Activated T-helper 2 cell treated with anti-CD3 and anti-CD28 coated beads, Interferon-gamma antibody, Interleukin-2, Interleukin-4, amounts not matched to agents 10 μg/mL and 5 μg/mL and 100 μg/mL, durations not matched to agents 14 hours and 24 hours and 36 hours (primary cell): ENCODE measurements around the gene ITSN2. TPM values are rescaled to one million over a fixed set of nuclear protein-coding genes. Genes with fewer than 3 reads are reported as not detected.
"Not testable (repeated sequence)": the region's sequence is repeated elsewhere in the genome, so short reads cannot be mapped to it uniquely, and the experiment has no call there.

ENCODE experiments used
- DNase-seq: peaks from one replicate; pipeline ENCODE4 v3.0.0; 2021; ENCODE audit warnings: low spot score
- H3K27ac Mint-ChIP-seq: one replicate; pipeline ENCODE4 v1.8.0; 2021; ENCODE audit warnings: mixed read lengths
- H3K27me3 Mint-ChIP-seq: one replicate; pipeline ENCODE4 v1.8.0; 2021; ENCODE audit warnings: low read depth, mixed read lengths
- H3K36me3 Mint-ChIP-seq: one replicate; pipeline ENCODE4 v1.8.0; 2021; ENCODE audit warnings: low read depth, mixed read lengths
- H3K4me1 Mint-ChIP-seq: one replicate; pipeline ENCODE4 v1.8.0; 2021; ENCODE audit warnings: low read depth, mixed read lengths
- H3K4me3 Mint-ChIP-seq: one replicate; pipeline ENCODE4 v1.8.0; 2021; ENCODE audit warnings: low read depth, mild to moderate bottlenecking, moderate library complexity, mixed read lengths
- H3K9me3 Mint-ChIP-seq: one replicate; pipeline ENCODE4 v1.8.0; 2021; ENCODE audit warnings: mixed read lengths
- intact Hi-C: fragments of 100-400 bp; cut with micrococcal nuclease; formaldehyde crosslinking; loops from one replicate; pipeline ENCODE4 v1.15.1; 2023
- total RNA-seq: library from RNA; stranded (reverse); gene quantifications from 2 replicates; pipeline ENCODE4 v1.2.3, GENCODE V29; 2022

ITSN2 gene
- total RNA-seq, 1 donor from 2014 or later = 53.2 TPM

- DNase-seq = not testable (repeated sequence)
Measured at GRCh38 chr2:24357767-24358166, 2.6 kb downstream of the ITSN2 start.

GRCh38 chr2:24357115-24357514 is 3.2 kb downstream of the ITSN2 start:
- H3K4me3 Mint-ChIP-seq, H3K27me3 Mint-ChIP-seq, H3K36me3 Mint-ChIP-seq, H3K27ac Mint-ChIP-seq, H3K9me3 Mint-ChIP-seq, intact Hi-C loops, DNase-seq: not testable (repeated sequence)
- peaks cover 43% of the 10 kb centered on the region for H3K4me1 Mint-ChIP-seq

More at GRCh38 chr2:24357767-24358166, 2.6 kb downstream of the ITSN2 start:
- H3K4me3 Mint-ChIP-seq, intact Hi-C loops, H3K9me3 Mint-ChIP-seq, H3K36me3 Mint-ChIP-seq, H3K27me3 Mint-ChIP-seq, H3K27ac Mint-ChIP-seq: not testable (repeated sequence)
- peaks cover 39% of the 10 kb centered on the region for H3K4me1 Mint-ChIP-seq

GRCh38 chr2:24354957-24355356 is 5.4 kb downstream of the ITSN2 start:
- Mint-ChIP-seq H3K27ac (no peak overlapping the region), H3K4me1 (peaks cover 48% of the 10 kb centered on the region), H3K9me3 (no peaks in the 10 kb centered on the region), H3K27me3 (no peaks in the 10 kb centered on the region), H3K36me3 (peaks cover 7% of the 10 kb centered on the region), H3K4me3 (no peak overlapping the region)
- no peak for DNase-seq
- intact Hi-C loops = no loop called here

- intact Hi-C loops = no loop called here
- Mint-ChIP-seq H3K9me3 (no peaks in the 10 kb centered on the region), H3K36me3 (peaks cover 7% of the 10 kb centered on the region), H3K27me3 (no peaks in the 10 kb centered on the region), H3K4me1 (peaks cover 51% of the 10 kb centered on the region), H3K4me3 (no peak overlapping the region), H3K27ac (no peak overlapping the region)
- no peak for DNase-seq
Measured at GRCh38 chr2:24354395-24354794, 5.9 kb downstream of the ITSN2 start.

GRCh38 chr2:24353973-24354372 is 6.4 kb downstream of the ITSN2 start:
- intact Hi-C loops = no loop called here
- H3K36me3 Mint-ChIP-seq = peaks cover 7% of the 10 kb centered on the region
- H3K4me3 Mint-ChIP-seq = no peak overlapping the region
- H3K4me1 Mint-ChIP-seq = peaks cover 50% of the 10 kb centered on the region
- H3K27me3 Mint-ChIP-seq = no peaks in the 10 kb centered on the region
- no peak overlapping the region for H3K27ac Mint-ChIP-seq
- H3K9me3 Mint-ChIP-seq = no peaks in the 10 kb centered on the region
- DNase-seq = no peak

GRCh38 chr2:24353364-24353763 is 7.0 kb downstream of the ITSN2 start:
- DNase-seq = no peak
- intact Hi-C loops = no loop called here
- Mint-ChIP-seq H3K36me3 (peaks cover 7% of the 10 kb centered on the region), H3K9me3 (no peaks in the 10 kb centered on the region), H3K4me3 (no peak overlapping the region), H3K27ac (no peak overlapping the region), H3K27me3 (no peaks in the 10 kb centered on the region), H3K4me1 (peaks cover 46% of the 10 kb centered on the region)

- intact Hi-C loops = no loop called here
- no peak for DNase-seq
- no peak overlapping the region for H3K4me3 Mint-ChIP-seq
- peaks cover 42% of the 10 kb centered on the region for H3K4me1 Mint-ChIP-seq
- H3K9me3 Mint-ChIP-seq = no peaks in the 10 kb centered on the region
- no peak overlapping the region for H3K27ac Mint-ChIP-seq
- H3K36me3 Mint-ChIP-seq = peaks cover 7% of the 10 kb centered on the region
- H3K27me3 Mint-ChIP-seq = no peaks in the 10 kb centered on the region
Measured at GRCh38 chr2:24352664-24353063, 7.7 kb downstream of the ITSN2 start.

GRCh38 chr2:24351981-24352380 is 8.4 kb downstream of the ITSN2 start:
- Mint-ChIP-seq H3K27ac (no peak overlapping the region), H3K4me1 (peaks cover 40% of the 10 kb centered on the region), H3K4me3 (no peak overlapping the region), H3K27me3 (no peaks in the 10 kb centered on the region), H3K36me3 (peaks cover 3% of the 10 kb centered on the region), H3K9me3 (no peaks in the 10 kb centered on the region)
- intact Hi-C loops = no loop called here
- DNase-seq = no peak

- Mint-ChIP-seq H3K9me3 (no peaks in the 10 kb centered on the region), H3K36me3 (no peaks in the 10 kb centered on the region), H3K27me3 (no peaks in the 10 kb centered on the region), H3K27ac (no peak overlapping the region), H3K4me1 (peaks cover 38% of the 10 kb centered on the region), H3K4me3 (no peak overlapping the region)
- no peak for DNase-seq
- intact Hi-C loops = no loop called here
Measured at GRCh38 chr2:24351627-24351938, 8.8 kb downstream of the ITSN2 start.

GRCh38 chr2:24350826-24351626 is 9.3 kb downstream of the ITSN2 start:
- no peak overlapping the region for H3K27ac Mint-ChIP-seq
- H3K27me3 Mint-ChIP-seq = no peaks in the 10 kb centered on the region
- H3K9me3 Mint-ChIP-seq = no peaks in the 10 kb centered on the region
- intact Hi-C loops = no loop called here
- no peak overlapping the region for H3K4me3 Mint-ChIP-seq
- no peaks in the 10 kb centered on the region for H3K36me3 Mint-ChIP-seq
- DNase-seq = no peak
- peaks cover 38% of the 10 kb centered on the region for H3K4me1 Mint-ChIP-seq

- Mint-ChIP-seq H3K4me1 (peaks cover 25% of the 10 kb centered on the region), H3K9me3 (no peaks in the 10 kb centered on the region), H3K27me3 (no peaks in the 10 kb centered on the region), H3K36me3 (no peaks in the 10 kb centered on the region), H3K27ac (no peak overlapping the region), H3K4me3 (no peak overlapping the region)
- intact Hi-C loops = no loop called here
- DNase-seq = no peak
Measured at GRCh38 chr2:24349097-24349496, 11.2 kb downstream of the ITSN2 start.

GRCh38 chr2:24345937-24346336 is 14.4 kb downstream of the ITSN2 start:
- DNase-seq = no peak
- no peaks in the 10 kb centered on the region for H3K27me3 Mint-ChIP-seq
- no peaks in the 10 kb centered on the region for H3K9me3 Mint-ChIP-seq
- no peak overlapping the region for H3K27ac Mint-ChIP-seq
- peaks cover 14% of the 10 kb centered on the region for H3K4me1 Mint-ChIP-seq
- H3K36me3 Mint-ChIP-seq = no peaks in the 10 kb centered on the region
- intact Hi-C loops = no loop called here
- no peak overlapping the region for H3K4me3 Mint-ChIP-seq

- Mint-ChIP-seq H3K4me1 (peaks cover 10% of the 10 kb centered on the region), H3K27me3 (no peaks in the 10 kb centered on the region), H3K9me3 (no peaks in the 10 kb centered on the region), H3K36me3 (no peaks in the 10 kb centered on the region), H3K27ac (no peak overlapping the region), H3K4me3 (no peak overlapping the region)
- intact Hi-C loops = no loop called here
- DNase-seq = no peak
Measured at GRCh38 chr2:24343225-24343882, 17.0 kb downstream of the ITSN2 start.
